ENCODE results near the gene C9orf153.

C9orf153 gene

GRCh38 chr9:86186696-86187095 is 72.8 kb downstream of the C9orf153 start:
- no peak for ATAC-seq

GRCh38 chr9:86185872-86186271 is 73.6 kb downstream of the C9orf153 start:
- no peak for ATAC-seq

DNA sequence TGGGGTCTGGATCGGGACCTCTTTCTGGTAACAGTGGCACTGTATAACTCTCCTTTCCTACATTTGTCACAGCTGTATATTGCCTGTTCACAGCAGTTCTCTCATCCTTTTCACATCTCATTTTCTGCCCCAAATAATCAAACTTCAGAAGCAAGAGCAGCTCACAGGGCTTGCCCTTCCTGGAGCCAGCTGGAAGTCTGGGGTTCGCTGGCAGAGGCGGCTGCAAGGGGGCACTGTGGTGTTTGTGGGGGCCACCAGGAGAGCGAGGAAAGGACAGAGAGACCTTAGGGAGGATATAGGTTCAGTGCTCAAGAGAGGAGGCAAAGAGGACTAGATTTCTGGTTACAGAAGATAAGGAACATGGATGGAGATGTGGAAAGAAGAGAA is 75.3 kb downstream of the C9orf153 start:
- ATAC-seq: no peak

DNA sequence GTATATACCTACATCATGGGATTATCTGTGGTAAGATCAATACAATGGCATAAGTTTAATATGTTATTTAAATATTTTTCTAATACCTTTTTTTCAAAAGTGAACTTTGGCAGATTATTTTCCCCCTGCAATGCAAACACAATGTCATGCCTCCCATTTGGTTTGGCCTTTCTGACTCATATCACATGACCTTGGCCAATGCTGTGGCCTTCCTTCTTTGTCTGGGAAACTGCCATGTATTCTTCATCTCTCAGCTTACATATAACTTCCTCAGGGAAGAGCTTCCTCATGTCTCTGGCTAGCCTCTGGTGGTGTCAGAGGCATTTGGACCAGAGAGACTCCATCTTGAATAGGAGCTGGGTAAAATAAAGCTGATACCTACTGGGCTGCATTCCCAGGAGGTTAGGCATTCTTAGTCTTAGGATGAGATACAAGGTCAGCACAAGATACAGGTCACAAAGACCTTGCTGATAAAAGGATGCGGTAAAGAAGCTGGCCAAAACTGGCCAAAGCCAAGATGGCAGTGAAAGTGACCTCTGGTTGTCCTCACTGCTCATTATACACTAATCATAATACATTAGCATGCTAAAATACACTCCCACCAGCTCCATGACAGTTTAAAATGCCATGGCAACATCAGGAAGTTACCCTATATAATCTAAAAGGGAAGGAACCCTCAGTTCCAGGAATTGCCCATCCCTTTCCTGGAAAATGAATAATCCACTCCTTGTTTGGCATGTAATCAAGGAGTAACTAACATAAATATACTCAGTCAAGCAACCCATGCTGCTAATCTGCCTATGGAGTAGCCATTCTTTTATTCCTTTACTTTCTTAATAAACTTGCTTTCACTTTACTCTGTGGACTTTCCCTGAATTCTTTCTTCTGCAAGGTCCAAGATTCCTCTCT is 76.0 kb downstream of the C9orf153 start:
- ATAC-seq: no peak

- no peak for ATAC-seq
Observed at GRCh38 chr9:86181379-86182315, 77.8 kb downstream of the C9orf153 start.

DNA sequence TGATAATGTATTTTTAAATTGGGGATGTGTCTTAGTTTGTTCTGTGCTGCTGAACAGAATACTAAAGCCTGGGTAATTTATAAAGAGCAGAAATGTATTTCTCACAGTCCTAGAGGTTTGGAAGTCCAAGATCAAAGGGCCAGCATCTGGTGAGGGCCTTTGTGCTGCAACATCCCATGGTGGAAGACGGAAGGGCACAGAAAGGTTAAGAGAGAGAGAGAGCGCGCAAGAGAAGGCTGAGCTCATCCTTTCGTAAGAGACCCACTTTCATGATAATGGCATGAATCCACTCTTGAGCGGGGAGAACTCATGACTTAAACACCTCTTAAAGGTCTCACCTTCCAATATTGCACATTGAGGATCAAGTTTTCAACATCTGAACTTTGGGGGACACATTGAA is 81.0 kb downstream of the C9orf153 start:
- ATAC-seq: no peak

DNA sequence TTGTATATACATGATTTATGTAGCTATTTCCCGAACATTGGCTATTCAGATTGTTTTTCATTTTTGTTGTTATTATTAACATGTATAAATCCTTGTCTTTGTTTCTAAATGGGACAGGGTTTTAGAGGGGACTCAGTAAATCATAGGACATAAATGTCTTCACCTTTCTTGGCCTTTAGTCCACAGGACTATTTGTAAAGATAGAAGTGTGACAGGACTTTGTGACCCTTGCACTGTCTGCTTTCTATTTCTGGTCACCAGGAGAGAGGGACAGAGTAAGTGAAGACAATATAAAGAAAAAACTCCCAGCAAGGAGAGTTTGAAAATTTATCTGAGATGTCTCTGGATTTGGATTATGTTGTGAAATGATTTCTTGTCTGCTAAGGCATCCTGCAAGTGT is 81.5 kb downstream of the C9orf153 start:
- ATAC-seq: no peak

DNA sequence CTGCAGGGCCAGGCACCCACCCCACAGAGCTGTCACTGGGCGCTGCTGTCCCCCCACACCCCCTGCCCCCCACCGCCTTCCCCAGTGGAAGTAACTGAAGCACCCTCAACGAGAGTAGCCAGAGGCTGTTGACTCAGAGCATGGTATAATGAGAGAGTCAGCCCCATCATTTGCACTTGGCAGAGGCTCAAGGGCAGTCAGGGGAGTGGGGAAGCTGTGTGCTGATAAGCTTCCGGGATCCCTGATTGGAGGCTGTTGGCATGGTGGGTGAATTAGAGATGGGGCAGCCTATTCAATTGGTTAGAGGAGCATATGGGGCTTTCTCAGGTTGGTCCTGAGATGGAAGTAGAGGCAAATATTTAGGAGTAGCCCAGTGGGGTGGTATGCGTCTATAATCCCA is 83.0 kb downstream of the C9orf153 start:
- no peak for ATAC-seq

- ATAC-seq: no peak
Observed at GRCh38 chr9:86175743-86176456, 83.6 kb downstream of the C9orf153 start.

DNA sequence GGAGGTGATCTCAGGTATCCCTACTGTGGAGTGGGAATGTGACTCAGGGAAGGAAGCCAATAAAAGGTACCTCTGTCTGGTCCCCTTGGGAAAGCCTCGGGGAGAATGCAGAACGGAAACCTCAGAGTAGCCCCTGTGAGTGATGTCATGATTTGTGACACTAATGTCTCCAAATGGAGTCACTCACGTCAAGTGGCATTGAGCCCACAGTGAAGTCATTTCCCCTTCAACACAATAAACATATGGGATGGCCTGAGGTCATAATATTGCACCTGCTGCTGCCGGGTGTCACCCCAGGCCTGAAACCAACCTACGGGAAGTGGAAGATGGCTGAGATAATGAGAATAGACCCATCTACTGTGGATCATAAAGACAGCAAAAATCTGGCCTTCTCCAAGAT is 84.2 kb downstream of the C9orf153 start:
- ATAC-seq: no peak

All from activated CD4-positive, CD25-positive, alpha-beta regulatory T cell treated with anti-CD3 and anti-CD28 coated beads, Interleukin-2, amount 50 U/mL, for 24 hours (primary cell).